Activated CD8-positive, alpha-beta memory T cell treated with anti-CD3 and anti-CD28 coated beads, Interleukin-2, amount 50 U/mL, for 24 hours (primary cell): ENCODE measurements around the gene SHB.
"Not testable (repeated sequence)": the region's sequence is repeated elsewhere in the genome, so short reads cannot be mapped to it uniquely, and the experiment has no call there.

Experiments
- DNase-seq: peaks from one replicate; pipeline ENCODE4 v3.0.0-alpha.2; 2020; ENCODE audit errors: extremely low read depth

SHB gene

GRCh38 chr9:37902796-37903646, 166.0 kb downstream of the SHB start:
- no peak for DNase-seq

GRCh38 chr9:37902131-37902530, 166.9 kb downstream of the SHB start:
- DNase-seq: no peak

- DNase-seq: no peak
These were observed 170.0 kb downstream of the SHB start for GRCh38 chr9:37899041-37899440.

- DNase-seq: no peak
These were observed 171.4 kb downstream of the SHB start for GRCh38 chr9:37897665-37898064.

- no peak for DNase-seq
These were observed 177.0 kb downstream of the SHB start for GRCh38 chr9:37892063-37892462.

- not testable (repeated sequence) for DNase-seq
These were observed 178.0 kb downstream of the SHB start for GRCh38 chr9:37891042-37891441.

GRCh38 chr9:37889536-37889935, 179.5 kb downstream of the SHB start:
- no peak for DNase-seq

GRCh38 chr9:37887977-37888583, 180.9 kb downstream of the SHB start:
- not testable (repeated sequence) for DNase-seq

GRCh38 chr9:37880916-37881479, 188.0 kb downstream of the SHB start:
- no peak for DNase-seq

- DNase-seq: no peak
These were observed 192.7 kb downstream of the SHB start for GRCh38 chr9:37876376-37876775.

- DNase-seq: no peak
These were observed 195.1 kb downstream of the SHB start for GRCh38 chr9:37873955-37874354.

GRCh38 chr9:37870799-37871176, 198.2 kb downstream of the SHB start:
- DNase-seq: no peak

GRCh38 chr9:37870081-37870798, 198.8 kb downstream of the SHB start:
- no peak for DNase-seq
